ENCODE data around the gene CDKN3.
"Not testable (repeated sequence)": the region's sequence is repeated elsewhere in the genome, so short reads cannot be mapped to it uniquely, and the experiment has no call there.

CDKN3 gene

DNA sequence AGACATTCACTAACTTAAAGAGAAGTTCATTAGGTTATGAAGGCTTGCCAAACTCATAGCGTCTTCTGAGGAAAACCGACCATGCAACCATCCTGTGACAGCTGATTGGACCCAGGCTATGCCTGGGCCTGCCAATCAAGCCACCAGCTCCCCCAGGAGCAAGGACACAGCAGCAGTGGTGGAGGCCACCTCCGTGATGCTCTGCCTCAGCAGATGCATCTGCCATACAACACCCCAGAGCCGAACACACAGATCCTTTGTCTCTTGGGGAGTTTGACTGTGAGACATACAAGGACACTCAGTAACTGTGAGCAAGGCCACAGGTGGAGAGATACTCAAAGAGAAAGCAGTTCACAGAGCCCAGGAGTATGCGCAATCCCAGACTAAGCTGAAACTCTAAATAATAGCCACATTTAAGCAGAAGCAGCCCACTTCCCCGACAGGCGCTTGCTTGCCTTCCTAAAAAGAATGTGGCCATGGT lies 54.4 kb downstream of the CDKN3 start:
- TF ChIP-seq POLR2AphosphoS5 (IDR thresholded peaks at IDR 0.05; ENCODE audit: low read depth), result no peak
- TF ChIP-seq, protein P1, sequence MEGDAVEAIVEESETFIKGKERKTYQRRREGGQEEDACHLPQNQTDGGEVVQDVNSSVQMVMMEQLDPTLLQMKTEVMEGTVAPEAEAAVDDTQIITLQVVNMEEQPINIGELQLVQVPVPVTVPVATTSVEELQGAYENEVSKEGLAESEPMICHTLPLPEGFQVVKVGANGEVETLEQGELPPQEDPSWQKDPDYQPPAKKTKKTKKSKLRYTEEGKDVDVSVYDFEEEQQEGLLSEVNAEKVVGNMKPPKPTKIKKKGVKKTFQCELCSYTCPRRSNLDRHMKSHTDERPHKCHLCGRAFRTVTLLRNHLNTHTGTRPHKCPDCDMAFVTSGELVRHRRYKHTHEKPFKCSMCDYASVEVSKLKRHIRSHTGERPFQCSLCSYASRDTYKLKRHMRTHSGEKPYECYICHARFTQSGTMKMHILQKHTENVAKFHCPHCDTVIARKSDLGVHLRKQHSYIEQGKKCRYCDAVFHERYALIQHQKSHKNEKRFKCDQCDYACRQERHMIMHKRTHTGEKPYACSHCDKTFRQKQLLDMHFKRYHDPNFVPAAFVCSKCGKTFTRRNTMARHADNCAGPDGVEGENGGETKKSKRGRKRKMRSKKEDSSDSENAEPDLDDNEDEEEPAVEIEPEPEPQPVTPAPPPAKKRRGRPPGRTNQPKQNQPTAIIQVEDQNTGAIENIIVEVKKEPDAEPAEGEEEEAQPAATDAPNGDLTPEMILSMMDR (IDR thresholded peaks at IDR 0.05; ENCODE audit: insufficient read depth, low read length), result no peak
- TF ChIP-seq SPI1 (IDR thresholded peaks at IDR 0.05; ENCODE audit: borderline replicate concordance, low read depth), result no peak
- TF ChIP-seq, protein P2, sequence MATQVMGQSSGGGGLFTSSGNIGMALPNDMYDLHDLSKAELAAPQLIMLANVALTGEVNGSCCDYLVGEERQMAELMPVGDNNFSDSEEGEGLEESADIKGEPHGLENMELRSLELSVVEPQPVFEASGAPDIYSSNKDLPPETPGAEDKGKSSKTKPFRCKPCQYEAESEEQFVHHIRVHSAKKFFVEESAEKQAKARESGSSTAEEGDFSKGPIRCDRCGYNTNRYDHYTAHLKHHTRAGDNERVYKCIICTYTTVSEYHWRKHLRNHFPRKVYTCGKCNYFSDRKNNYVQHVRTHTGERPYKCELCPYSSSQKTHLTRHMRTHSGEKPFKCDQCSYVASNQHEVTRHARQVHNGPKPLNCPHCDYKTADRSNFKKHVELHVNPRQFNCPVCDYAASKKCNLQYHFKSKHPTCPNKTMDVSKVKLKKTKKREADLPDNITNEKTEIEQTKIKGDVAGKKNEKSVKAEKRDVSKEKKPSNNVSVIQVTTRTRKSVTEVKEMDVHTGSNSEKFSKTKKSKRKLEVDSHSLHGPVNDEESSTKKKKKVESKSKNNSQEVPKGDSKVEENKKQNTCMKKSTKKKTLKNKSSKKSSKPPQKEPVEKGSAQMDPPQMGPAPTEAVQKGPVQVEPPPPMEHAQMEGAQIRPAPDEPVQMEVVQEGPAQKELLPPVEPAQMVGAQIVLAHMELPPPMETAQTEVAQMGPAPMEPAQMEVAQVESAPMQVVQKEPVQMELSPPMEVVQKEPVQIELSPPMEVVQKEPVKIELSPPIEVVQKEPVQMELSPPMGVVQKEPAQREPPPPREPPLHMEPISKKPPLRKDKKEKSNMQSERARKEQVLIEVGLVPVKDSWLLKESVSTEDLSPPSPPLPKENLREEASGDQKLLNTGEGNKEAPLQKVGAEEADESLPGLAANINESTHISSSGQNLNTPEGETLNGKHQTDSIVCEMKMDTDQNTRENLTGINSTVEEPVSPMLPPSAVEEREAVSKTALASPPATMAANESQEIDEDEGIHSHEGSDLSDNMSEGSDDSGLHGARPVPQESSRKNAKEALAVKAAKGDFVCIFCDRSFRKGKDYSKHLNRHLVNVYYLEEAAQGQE (IDR thresholded peaks at IDR 0.05; ENCODE audit: insufficient replicate concordance, low read depth), result no peak
- TF ChIP-seq GABPA (IDR thresholded peaks at IDR 0.05; ENCODE audit: low read depth), result no peak
- Histone ChIP-seq H3K27ac (replicated peaks) (no peak overlapping the region), H3K27me3 (ENCODE audit: insufficient read depth, poor library complexity, severe bottlenecking) (no peaks in the 10 kb centered on the region), H3K4me3 (replicated peaks; ENCODE audit: insufficient read depth, low read length) (no peak overlapping the region)
- no peak for DNase-seq (ENCODE audit: low read depth in 1 of 2, low spot score in 1 of 2)

DNA sequence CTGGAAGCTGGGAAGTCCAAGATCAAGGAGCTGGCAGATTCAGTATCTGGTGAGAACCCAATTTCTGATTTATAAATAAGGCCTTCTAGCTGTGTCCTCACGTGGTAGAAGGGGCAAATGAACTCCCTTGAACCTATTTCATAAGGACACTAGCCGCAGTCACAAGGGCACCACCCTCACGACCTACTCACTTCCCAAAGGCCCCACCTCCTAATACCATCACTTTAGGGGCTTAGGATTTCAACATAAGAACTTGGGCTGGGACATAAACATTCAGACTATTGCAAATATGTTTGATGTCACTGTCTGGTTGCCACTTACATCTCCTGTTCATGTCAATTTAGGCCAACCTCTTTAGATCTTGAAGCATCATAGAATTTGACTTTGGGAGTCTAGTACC lies 55.2 kb downstream of the CDKN3 start:
- no peak overlapping the region for H3K4me3 ChIP-seq (replicated peaks; ENCODE audit: insufficient read depth, low read length)
- no peak for TF ChIP-seq SPI1 (IDR thresholded peaks at IDR 0.05; ENCODE audit: borderline replicate concordance, low read depth)
- TF ChIP-seq, protein P1 (IDR thresholded peaks at IDR 0.05; ENCODE audit: insufficient read depth, low read length), result no peak
- no peak for TF ChIP-seq POLR2AphosphoS5 (IDR thresholded peaks at IDR 0.05; ENCODE audit: low read depth)
- TF ChIP-seq, protein P2 (IDR thresholded peaks at IDR 0.05; ENCODE audit: insufficient replicate concordance, low read depth), result no peak
- no peak for TF ChIP-seq GABPA (IDR thresholded peaks at IDR 0.05; ENCODE audit: low read depth)
- H3K27ac ChIP-seq (replicated peaks), result no peak overlapping the region
- no peaks in the 10 kb centered on the region for H3K27me3 ChIP-seq (ENCODE audit: insufficient read depth, poor library complexity, severe bottlenecking)
- DNase-seq (ENCODE audit: low read depth in 1 of 2, low spot score in 1 of 2), result no peak

DNA sequence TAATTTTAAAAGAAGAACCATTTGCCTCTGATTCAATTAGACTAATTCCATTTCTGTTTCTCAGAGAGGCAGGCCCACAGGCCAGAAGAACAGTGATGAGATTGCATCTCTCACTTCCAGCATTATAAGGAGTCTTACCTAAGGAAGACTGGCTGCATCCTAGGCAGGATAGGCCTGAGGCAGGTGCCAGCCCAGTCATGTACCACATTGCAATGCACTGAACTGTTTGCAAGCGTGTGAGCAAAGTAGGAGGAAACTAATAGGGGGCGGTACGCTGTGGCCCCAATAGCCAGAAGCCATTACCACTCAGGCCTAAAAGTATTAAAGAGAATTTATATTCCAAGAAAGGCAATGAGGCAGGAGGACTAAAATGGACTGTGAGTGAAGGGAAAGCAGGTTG lies 56.4 kb downstream of the CDKN3 start:
- DNase-seq (ENCODE audit: low read depth in 1 of 2, low spot score in 1 of 2), result no peak
- Histone ChIP-seq H3K27ac (replicated peaks) (no peak overlapping the region), H3K27me3 (ENCODE audit: insufficient read depth, poor library complexity, severe bottlenecking) (no peaks in the 10 kb centered on the region), H3K4me3 (replicated peaks; ENCODE audit: insufficient read depth, low read length) (no peak overlapping the region)
- TF ChIP-seq POLR2AphosphoS5 (IDR thresholded peaks at IDR 0.05; ENCODE audit: low read depth) (no peak), SPI1 (IDR thresholded peaks at IDR 0.05; ENCODE audit: borderline replicate concordance, low read depth) (no peak), GABPA (IDR thresholded peaks at IDR 0.05; ENCODE audit: low read depth) (no peak)

DNA sequence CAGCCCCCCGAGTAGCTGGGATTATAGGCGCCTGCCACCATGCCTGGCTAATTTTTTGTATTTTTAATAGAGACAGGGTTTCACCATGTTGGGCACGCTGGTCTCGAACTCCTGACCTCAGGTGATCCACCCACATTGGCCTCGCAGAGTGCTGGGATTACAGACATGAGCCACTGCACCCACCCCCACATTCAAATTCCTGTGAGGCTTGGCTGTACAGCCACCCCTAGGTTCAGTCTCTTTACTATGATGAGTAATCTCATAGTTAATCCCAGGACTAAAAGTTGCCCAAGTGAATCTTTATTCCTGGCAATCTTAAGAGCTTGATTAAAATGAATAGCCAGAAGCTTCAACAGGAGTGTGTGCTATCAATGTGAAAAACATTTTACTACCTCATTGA lies 57.2 kb downstream of the CDKN3 start:
- not testable (repeated sequence) for DNase-seq (ENCODE audit: low read depth in 1 of 2, low spot score in 1 of 2); H3K27me3 ChIP-seq (ENCODE audit: insufficient read depth, poor library complexity, severe bottlenecking); H3K4me3 ChIP-seq (replicated peaks; ENCODE audit: insufficient read depth, low read length); H3K27ac ChIP-seq (replicated peaks)

DNA sequence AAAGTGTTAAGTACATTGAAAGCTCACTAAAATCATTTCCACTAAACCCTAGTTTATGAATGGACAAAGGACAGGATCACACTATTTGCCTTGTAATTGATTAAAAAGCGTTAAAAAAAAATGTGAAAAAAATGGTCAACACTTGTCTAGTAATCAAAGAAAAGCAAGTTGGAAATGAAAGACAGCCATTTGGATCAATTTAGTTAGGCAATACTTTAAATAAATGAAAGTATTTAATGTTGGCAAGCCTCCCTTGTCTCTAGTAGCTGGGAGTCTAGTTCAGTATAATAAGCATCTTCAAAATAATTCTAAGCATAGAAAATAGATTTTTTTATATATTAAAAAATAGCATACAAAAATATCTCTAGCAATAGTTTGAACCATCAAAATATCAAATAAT lies 58.6 kb downstream of the CDKN3 start:
- TF ChIP-seq SPI1 (IDR thresholded peaks at IDR 0.05; ENCODE audit: borderline replicate concordance, low read depth), result no peak
- no peak for TF ChIP-seq GABPA (IDR thresholded peaks at IDR 0.05; ENCODE audit: low read depth)
- no peak for TF ChIP-seq POLR2AphosphoS5 (IDR thresholded peaks at IDR 0.05; ENCODE audit: low read depth)
- TF ChIP-seq, protein P2 (IDR thresholded peaks at IDR 0.05; ENCODE audit: insufficient replicate concordance, low read depth), result no peak
- TF ChIP-seq, protein P1 (IDR thresholded peaks at IDR 0.05; ENCODE audit: insufficient read depth, low read length), result no peak
- no peak overlapping the region for H3K27ac ChIP-seq (replicated peaks)
- no peaks in the 10 kb centered on the region for H3K27me3 ChIP-seq (ENCODE audit: insufficient read depth, poor library complexity, severe bottlenecking)
- no peak for DNase-seq (ENCODE audit: low read depth in 1 of 2, low spot score in 1 of 2)
- no peak overlapping the region for H3K4me3 ChIP-seq (replicated peaks; ENCODE audit: insufficient read depth, low read length)

Measured in HL-60 (cell line).